ENCODE measurements around the gene RASA3. TPM values are rescaled to one million over a fixed set of nuclear protein-coding genes. Genes with fewer than 3 reads are reported as not detected.

RASA3 gene
- total and polyA plus RNA-seq, 10 of the 15 experiments (the other 5 are each of a cell fraction or from before 2014, with no cell fraction given), result 0.79 to 33.9 (median 17.6) TPM

DNA sequence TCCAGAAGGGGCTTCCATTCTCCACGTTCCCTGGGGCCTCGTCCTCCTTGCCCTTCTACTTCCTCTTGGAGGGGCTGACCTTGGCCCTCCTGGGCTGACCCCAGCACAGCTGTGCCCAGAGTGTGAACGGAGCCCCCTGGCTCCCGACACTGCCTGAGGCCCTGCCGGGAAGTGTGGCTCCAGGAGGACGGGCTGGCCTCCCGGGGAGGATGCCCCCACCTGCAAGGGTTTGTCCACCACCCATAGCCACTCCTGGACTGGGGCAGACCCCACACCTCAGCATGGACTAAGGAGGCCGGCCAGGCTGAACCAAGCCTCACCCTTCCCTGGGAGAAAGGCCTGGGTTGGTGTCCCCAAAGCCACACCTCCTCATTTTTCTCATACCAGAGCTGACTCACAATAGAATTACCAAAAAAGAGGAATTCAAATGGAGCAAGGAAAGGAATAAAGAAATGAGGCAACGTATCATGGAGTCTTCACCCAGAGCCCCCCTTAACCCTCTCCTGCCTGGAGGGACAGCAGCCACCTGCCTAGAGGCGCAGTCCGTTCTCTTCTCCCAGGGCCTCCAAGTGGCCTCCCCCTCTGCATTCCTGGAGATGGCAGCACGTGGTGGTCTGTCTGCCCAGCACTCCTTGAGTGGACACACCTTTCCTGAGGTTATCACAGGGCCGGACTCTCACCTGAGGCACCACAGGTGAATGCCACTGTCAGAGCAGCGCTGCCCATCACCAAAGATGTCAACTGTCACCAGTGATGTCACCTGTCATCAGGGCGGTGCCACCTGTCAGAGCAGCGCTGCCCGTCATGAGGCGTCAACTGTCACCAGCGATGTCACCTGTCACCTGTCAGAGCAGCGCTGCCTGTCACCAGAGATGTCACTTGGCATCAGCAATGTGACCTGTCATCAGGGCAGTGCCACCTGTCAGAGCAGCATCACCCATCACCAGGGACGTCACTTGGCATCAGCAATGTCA, 155.4 kb downstream of the RASA3 start:
- WGBS (ENCODE audit: insufficient coverage, insufficient replicate concordance, low lambda C conversion rate, missing lambda C conversion rate), result 87% methylated on average over 21 of the region's 21 CpGs
- in situ Hi-C loops (cut with MboI), result no loop called here
- Histone ChIP-seq H3K27me3 (replicated peaks in 1 of 2; ENCODE audit: control insufficient read depth in 2 of 2, insufficient read depth in 2 of 2, low read length in 1 of 2) (no peaks in the 10 kb centered on the region), H3K27ac (ENCODE audit: control insufficient read depth, insufficient read depth) (no peak overlapping the region), H4K20me1 (ENCODE audit: control insufficient read depth, insufficient read depth) (no peaks in the 10 kb centered on the region), H3K36me3 (ENCODE audit: control insufficient read depth in 2 of 2, insufficient read depth in 2 of 2, low read length in 1 of 2) (no peaks in the 10 kb centered on the region; a peak in 1 of 4 replicates), H3K4me1 (ENCODE audit: control insufficient read depth, insufficient read depth, low read length) (no peaks in the 10 kb centered on the region), H3K9me3 (replicated peaks; ENCODE audit: control insufficient read depth, insufficient read depth, low read length) (no peaks in the 10 kb centered on the region), H2AFZ (ENCODE audit: control insufficient read depth, low read depth, low read length) (no peak overlapping the region), H3K9ac (ENCODE audit: control insufficient read depth, insufficient read depth, low read length) (no peak overlapping the region), H3K4me2 (ENCODE audit: control insufficient read depth, insufficient read depth) (no peak overlapping the region), H3K79me2 (ENCODE audit: control insufficient read depth, insufficient read depth, low read length) (no peaks in the 10 kb centered on the region), H3K4me3 (no peak overlapping the region)
- BruUV-seq (replicated peaks), result no TSS peak
- CTCF ChIA-PET, result no interaction called here
- FAIRE-seq, result no peak
- SMC1A ChIA-PET (ENCODE audit: uncharacterized antibody, unreplicated experiment), result no interaction called here
- POLR2A ChIA-PET, result interaction anchor here (0.5 kb wide), 1 partner anchor 17 kb away, joined by 5 read pairs; no protein-coding TSS in a partner anchor
- RAD21 ChIA-PET (ENCODE audit: unreplicated experiment), result no interaction called here
- no peak for DNase-seq (ENCODE audit: low read depth, low spot score)
- intact Hi-C loops (cut with micrococcal nuclease; ENCODE audit: unreplicated experiment), result no loop called here
- TF ChIP-seq RCOR1 (conservative IDR thresholded peaks at IDR 0.05; ENCODE audit: low read depth, low read length) (no peak), BHLHE40 (IDR thresholded peaks at IDR 0.05; ENCODE audit: borderline replicate concordance in 1 of 2, low read depth in 2 of 2, low read length in 1 of 2) (no peak), BRCA1 (IDR thresholded peaks at IDR 0.05; ENCODE audit: low read depth, low read length) (no peak), RELA (IDR thresholded peaks at IDR 0.05; ENCODE audit: borderline replicate concordance, partially characterized antibody) (no peak), EZH2 (IDR thresholded peaks at IDR 0.05; ENCODE audit: borderline replicate concordance, control insufficient read depth, low read depth, low read length) (no peak), SMARCA5 (IDR thresholded peaks at IDR 0.05) (no peak), TCF7 (IDR thresholded peaks at IDR 0.05; ENCODE audit: borderline replicate concordance) (no peak), CREM (IDR thresholded peaks at IDR 0.05; ENCODE audit: low read depth) (no peak), IRF4 (IDR thresholded peaks at IDR 0.05; ENCODE audit: low read depth, low read length) (no peak), BMI1 (IDR thresholded peaks at IDR 0.05; ENCODE audit: borderline replicate concordance) (no peak), ASH2L (IDR thresholded peaks at IDR 0.05; ENCODE audit: borderline replicate concordance, low read depth) (no peak), CHD2 (IDR thresholded peaks at IDR 0.05; ENCODE audit: borderline replicate concordance, low read depth, low read length) (no peak), ZSCAN29 (IDR thresholded peaks at IDR 0.05) (no peak), SP1 (IDR thresholded peaks at IDR 0.05; ENCODE audit: low read depth, low read length) (no peak)
- no peak for ATAC-seq

All from GM12878 (cell line).